C4-2B (cell line): ENCODE results near the gene ST6GALNAC3.

Source experiments
- H3K27ac ChIP-seq: fragments of 450-650 bp; 2 replicates; pipeline ENCODE4 v1.5.1; 2017
- ZFX ChIP-seq: fragments of 450-650 bp; IDR thresholded peaks from 2 replicates; pipeline ENCODE4 v1.6.1; 2017
- TF ChIP-seq, protein P1 (sequence below): fragments of 450-650 bp; conservative IDR thresholded peaks from 2 replicates; pipeline ENCODE4 v1.5.1; 2017; ENCODE audit warnings: mild to moderate bottlenecking

Gene ST6GALNAC3

DNA sequence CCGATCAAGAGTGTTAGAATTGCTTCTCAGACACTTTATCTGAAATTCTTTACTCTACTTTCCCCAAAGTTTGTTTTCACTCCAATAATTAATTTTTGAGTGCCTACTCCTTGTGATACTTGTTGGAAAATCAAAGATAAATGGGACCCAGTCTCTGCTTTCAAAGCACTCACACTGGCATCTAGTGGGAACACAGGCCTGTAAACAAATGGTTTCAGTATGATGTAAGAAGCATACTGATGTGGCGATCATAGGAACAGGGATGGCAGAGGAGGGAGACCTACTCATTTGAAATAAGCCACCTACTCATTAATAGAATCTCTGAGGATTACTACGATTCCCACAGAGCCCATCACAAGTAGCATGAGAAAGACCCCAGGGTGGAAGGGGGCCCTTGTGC is 519.1 kb downstream of the ST6GALNAC3 start:
- TF ChIP-seq, protein P1, sequence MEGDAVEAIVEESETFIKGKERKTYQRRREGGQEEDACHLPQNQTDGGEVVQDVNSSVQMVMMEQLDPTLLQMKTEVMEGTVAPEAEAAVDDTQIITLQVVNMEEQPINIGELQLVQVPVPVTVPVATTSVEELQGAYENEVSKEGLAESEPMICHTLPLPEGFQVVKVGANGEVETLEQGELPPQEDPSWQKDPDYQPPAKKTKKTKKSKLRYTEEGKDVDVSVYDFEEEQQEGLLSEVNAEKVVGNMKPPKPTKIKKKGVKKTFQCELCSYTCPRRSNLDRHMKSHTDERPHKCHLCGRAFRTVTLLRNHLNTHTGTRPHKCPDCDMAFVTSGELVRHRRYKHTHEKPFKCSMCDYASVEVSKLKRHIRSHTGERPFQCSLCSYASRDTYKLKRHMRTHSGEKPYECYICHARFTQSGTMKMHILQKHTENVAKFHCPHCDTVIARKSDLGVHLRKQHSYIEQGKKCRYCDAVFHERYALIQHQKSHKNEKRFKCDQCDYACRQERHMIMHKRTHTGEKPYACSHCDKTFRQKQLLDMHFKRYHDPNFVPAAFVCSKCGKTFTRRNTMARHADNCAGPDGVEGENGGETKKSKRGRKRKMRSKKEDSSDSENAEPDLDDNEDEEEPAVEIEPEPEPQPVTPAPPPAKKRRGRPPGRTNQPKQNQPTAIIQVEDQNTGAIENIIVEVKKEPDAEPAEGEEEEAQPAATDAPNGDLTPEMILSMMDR = no peak
- no peak for TF ChIP-seq ZFX
- no peak overlapping the region for H3K27ac ChIP-seq

DNA sequence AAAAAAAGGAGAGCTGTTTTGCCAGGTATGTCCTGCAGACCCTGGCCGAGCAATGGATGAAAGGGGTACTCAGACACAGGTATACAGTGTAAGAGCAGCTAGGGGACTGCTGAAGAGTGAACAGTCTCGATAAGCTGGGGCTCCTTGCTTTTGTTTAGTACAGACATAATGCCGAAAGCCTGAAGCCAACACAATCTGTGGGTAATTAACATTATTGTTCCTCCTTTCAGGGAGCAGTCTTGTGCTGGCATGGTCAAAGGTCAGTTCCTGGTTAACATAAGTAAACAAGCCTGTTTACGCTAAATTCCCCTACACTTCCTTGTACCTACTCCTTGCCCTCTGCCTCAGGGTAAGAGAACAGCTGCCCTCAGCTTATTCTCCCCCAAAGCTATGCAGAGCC is 520.5 kb downstream of the ST6GALNAC3 start:
- TF ChIP-seq ZFX = no peak
- TF ChIP-seq, protein P1 = no peak

DNA sequence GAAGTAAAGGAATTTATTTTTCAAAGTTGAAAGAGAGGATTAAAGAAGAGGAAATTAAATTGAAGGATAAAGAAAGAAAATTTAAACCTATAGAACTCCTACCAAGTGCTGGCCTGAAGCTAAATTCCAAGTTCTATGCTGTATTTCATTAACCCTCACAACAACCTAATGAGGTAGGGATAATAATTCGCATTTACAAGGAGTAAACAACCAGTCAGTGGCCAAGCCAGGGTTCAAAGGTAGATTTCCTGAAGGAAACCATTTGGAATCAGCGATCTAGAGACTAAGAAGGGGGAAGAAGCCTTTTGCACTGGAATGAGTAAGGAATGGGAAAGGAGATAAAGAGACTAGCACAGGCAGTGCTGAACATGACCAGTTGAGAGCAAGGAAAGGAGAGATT is 526.9 kb downstream of the ST6GALNAC3 start:
- TF ChIP-seq, protein P1 = no peak
- H3K27ac ChIP-seq = no peak overlapping the region

More for the DNA sequence above, 520.5 kb downstream of the ST6GALNAC3 start:
- no peak overlapping the region for H3K27ac ChIP-seq

DNA sequence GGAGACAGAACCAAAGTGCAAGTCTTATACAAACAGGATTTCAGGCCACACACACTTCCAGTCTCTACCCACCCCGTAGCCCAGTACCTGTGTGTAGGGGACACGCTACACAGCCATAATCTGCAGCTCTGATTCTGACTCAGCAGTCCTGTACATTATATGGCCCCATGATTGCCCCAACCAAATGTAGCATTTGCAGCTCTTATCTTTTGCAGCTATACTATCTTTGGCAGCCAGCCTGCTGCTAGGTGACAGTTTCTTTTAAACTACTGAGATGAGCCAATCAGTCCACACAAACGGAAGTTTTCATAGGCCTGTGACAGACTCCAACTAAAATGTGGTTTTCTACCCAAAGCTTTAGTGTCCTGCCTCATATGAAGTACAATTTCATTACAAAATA is 533.2 kb downstream of the ST6GALNAC3 start:
- TF ChIP-seq, protein P1 = no peak
- TF ChIP-seq ZFX = no peak
- no peak overlapping the region for H3K27ac ChIP-seq

DNA sequence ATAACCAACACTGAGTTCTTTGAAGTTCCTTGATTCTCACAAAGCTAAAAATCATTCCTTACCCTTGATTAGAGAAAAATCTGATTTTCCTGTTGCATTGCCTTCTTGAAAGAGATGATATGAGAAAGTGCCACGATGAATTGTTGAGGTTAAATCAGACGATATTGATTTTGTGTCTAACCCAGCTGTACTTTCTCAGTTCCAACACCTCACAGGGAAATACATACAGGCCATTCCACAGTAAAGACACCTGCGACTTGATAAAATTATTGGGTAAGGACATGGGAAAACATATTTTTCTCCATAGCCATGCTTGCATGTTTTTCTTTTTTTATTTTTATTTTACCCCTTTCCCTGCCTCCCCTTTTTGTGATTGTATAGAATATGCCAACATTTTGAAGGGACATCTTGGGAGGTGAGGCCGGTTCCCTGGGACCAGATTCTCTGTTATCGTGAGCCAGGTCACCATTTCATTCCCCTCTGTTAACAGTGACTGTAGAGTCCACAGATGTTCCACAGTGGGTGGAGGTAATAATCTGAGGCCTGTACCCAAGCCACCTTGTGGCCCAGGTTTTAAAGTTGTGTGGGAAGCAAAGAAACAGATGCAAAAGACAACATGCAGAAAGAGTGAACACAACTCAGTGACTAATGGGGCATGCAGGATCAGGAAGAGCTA is 537.4 kb downstream of the ST6GALNAC3 start:
- TF ChIP-seq, protein P1 = no peak
- no peak for TF ChIP-seq ZFX
- no peak overlapping the region for H3K27ac ChIP-seq

DNA sequence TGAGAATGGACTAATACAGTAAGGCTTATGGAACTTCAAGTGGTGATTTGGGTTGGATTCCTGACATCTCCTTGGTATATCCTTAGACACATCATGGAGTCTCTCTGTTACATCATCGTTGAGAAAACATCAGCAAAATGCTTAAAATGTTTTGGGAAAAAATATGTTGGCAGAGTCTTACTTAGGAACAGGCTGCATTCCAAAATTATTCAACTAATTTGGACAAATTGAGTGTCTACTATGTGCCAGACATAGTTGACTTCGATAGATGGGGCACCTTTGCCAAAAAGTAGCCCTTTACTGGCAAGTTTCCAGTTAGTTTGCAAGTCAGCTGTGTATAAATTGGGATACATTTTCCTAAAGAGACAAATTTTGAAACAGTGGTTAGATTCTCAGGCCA is 539.3 kb downstream of the ST6GALNAC3 start:
- H3K27ac ChIP-seq = no peak overlapping the region
- TF ChIP-seq ZFX = no peak
- TF ChIP-seq, protein P1 = no peak

DNA sequence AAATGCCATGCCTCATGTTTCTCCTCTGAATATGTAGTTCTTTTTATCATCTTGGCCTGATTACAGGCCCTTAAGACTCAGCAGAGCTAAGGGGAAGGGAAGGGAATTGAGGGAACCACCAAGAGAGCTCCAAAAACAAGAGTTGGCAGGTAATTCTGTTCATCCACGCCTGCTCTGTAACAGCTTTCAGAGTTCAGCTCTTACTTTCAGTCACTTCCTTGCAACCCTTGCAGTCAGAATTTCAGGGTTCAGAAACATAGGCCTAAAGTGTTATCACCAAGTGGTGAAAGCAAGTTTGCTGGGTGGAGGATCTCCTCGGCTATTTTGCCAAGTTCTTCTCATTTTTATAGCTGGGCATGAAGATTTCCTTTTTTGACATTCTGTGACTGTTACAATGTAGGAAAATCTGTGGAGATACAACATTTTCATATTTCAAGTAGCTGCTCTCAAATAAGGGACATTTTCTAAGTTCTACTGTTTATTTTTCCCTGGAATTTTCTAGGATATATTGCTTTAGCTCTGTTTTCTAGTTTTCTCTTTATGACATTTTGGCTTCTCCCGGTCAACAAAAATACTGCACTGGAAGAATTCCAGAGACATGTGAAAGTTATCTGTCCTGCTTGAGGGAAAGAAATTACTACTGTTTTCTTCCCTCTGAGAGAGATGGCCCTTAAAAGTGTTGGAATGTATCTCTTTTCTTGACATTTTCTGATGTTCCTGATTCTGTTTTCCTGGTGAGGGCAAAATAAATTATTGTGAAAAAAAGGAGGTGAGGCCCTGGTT is 540.9 kb downstream of the ST6GALNAC3 start:
- H3K27ac ChIP-seq = no peak overlapping the region
- TF ChIP-seq ZFX = no peak
- TF ChIP-seq, protein P1 = no peak
